Fibroblast of lung (primary cell): Measurements from ENCODE around the gene GZMB. TPM values are rescaled to one million over a fixed set of nuclear protein-coding genes. Genes with fewer than 3 reads are reported as not detected.

ENCODE experiments used
- DNase-seq, 2 donors: peaks; one replicate each; pipeline versions ENCODE4 v3.0.0 to v3.0.0-alpha.2; 2010; ENCODE audit warnings: low read depth in 2 of 2
- H2AFZ ChIP-seq: 2 replicates; pipeline ENCODE4 v1.5.1; 2012; ENCODE audit warnings: low read length, control low read depth, inconsistent platforms
- H3K27ac ChIP-seq: 2 replicates; pipeline ENCODE4 v1.5.1; 2011; ENCODE audit warnings: low read length, control low read depth; ENCODE audit not compliant: insufficient read depth
- H3K27me3 ChIP-seq: 2 replicates; pipeline ENCODE4 v1.5.1; 2011; ENCODE audit warnings: mild to moderate bottlenecking, low read length; ENCODE audit not compliant: control insufficient read depth, insufficient read depth
- H3K36me3 ChIP-seq: 2 replicates; pipeline ENCODE4 v1.5.1; 2011; ENCODE audit warnings: low read length; ENCODE audit not compliant: control insufficient read depth, insufficient read depth
- H3K4me1 ChIP-seq: 2 replicates; pipeline ENCODE4 v1.5.1; 2011; ENCODE audit warnings: low read length; ENCODE audit not compliant: control insufficient read depth, insufficient read depth; ENCODE audit errors: extremely low read depth
- H3K4me2 ChIP-seq: 2 replicates; pipeline ENCODE4 v1.5.1; 2011; ENCODE audit warnings: low read length, control low read depth; ENCODE audit not compliant: insufficient read depth; ENCODE audit errors: extremely low read depth
- H3K4me3 ChIP-seq, 4 experiments: fragments of 200-600 bp in 1 of 4; sonication (generic) in 1 of 4; replicated peaks in 1 of 4; 2 replicates each; pipeline ENCODE4 v1.5.1; 2011 to 2016; ENCODE audit warnings: low read length in 4 of 4, low read depth in 3 of 4, mild to moderate bottlenecking in 3 of 4, control low read depth in 2 of 4, inconsistent platforms in 1 of 4, mixed read lengths in 1 of 4; ENCODE audit not compliant: insufficient read depth in 1 of 4; ENCODE audit errors: control extremely low read depth in 1 of 4
- H3K79me2 ChIP-seq: 2 replicates; pipeline ENCODE4 v1.5.1; 2012; ENCODE audit warnings: mild to moderate bottlenecking, low read length, inconsistent platforms; ENCODE audit not compliant: control insufficient read depth, insufficient read depth
- H3K9ac ChIP-seq: 2 replicates; pipeline ENCODE4 v1.5.1; 2011; ENCODE audit warnings: mild to moderate bottlenecking, low read length, control low read depth; ENCODE audit not compliant: insufficient read depth
- H3K9me3 ChIP-seq: 2 replicates; pipeline ENCODE4 v1.5.1; 2012; ENCODE audit warnings: low read depth, low read length; ENCODE audit not compliant: control insufficient read depth, insufficient read depth
- H4K20me1 ChIP-seq: 2 replicates; pipeline ENCODE4 v1.5.1; 2011; ENCODE audit warnings: low read length; ENCODE audit not compliant: control insufficient read depth, insufficient read depth; ENCODE audit errors: extremely low read depth
- EZH2 ChIP-seq: IDR thresholded peaks from 2 replicates; pipeline ENCODE4 v1.5.1; 2012; ENCODE audit warnings: low read length, control low read depth, mild to moderate bottlenecking; ENCODE audit errors: missing control alignments
- polyA plus RNA-seq, 2 donors: library from polyadenylated mRNA; depleted of rRNA in 1 of 2; stranded (reverse) in 1 of 2; unstranded in 1 of 2; fragments of >200 nt; gene quantifications; 2 replicates each; pipeline ENCODE4 v1.2.1, GENCODE V29; 2011 to 2012; ENCODE audit warnings: missing spikeins in 1 of 2
- total RNA-seq: library from RNA; depleted of rRNA; stranded (reverse); fragments of >200 nt; gene quantifications from 2 replicates; pipeline ENCODE4 v1.2.1, GENCODE V29; 2014
- TF ChIP-seq, protein P1 (sequence below), 2 donors: IDR thresholded peaks in 1 of 2; conservative IDR thresholded peaks in 1 of 2; 1 replicate in 1 of 2; 2 replicates in 1 of 2; pipeline ENCODE4 v1.5.1; 2011 to 2012; ENCODE audit warnings: low read length in 2 of 2, control low read depth in 1 of 2, inconsistent platforms in 1 of 2, low read depth in 1 of 2, mild to moderate bottlenecking in 1 of 2

GZMB gene
- total and polyA plus RNA-seq, 2 donors (not counting 1 experiment from before 2014, with no cell fraction given) = not detected

DNA sequence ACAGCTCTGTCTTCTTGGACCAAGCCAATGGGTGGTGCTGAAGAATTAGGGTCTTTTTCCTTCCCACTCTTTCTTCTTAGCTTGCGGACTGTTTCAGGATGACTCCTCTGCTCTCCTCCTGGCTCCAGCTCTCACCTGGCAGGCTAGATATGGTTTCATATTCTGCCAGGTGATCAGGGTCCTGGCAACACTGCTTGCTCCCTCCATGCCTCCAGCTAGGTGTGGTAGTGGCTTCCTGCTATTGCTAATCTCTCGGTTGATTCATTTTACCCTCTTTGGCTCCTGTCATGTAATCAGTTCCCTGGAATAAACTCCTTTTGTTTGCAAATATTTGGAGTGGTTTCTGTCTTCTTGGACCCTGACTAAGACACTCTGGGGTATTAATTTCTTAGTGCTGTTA is 20.2 kb downstream of the GZMB start:
- TF ChIP-seq EZH2 = no peak
- TF ChIP-seq, protein P1, sequence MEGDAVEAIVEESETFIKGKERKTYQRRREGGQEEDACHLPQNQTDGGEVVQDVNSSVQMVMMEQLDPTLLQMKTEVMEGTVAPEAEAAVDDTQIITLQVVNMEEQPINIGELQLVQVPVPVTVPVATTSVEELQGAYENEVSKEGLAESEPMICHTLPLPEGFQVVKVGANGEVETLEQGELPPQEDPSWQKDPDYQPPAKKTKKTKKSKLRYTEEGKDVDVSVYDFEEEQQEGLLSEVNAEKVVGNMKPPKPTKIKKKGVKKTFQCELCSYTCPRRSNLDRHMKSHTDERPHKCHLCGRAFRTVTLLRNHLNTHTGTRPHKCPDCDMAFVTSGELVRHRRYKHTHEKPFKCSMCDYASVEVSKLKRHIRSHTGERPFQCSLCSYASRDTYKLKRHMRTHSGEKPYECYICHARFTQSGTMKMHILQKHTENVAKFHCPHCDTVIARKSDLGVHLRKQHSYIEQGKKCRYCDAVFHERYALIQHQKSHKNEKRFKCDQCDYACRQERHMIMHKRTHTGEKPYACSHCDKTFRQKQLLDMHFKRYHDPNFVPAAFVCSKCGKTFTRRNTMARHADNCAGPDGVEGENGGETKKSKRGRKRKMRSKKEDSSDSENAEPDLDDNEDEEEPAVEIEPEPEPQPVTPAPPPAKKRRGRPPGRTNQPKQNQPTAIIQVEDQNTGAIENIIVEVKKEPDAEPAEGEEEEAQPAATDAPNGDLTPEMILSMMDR (conservative IDR thresholded peaks at IDR 0.05 in 1 of 2, IDR thresholded peaks at IDR 0.05 in 1 of 2; ENCODE audit: low read depth in 1 of 2, low read length in 2 of 2) = no peak
- no peak for DNase-seq
- H3K27ac ChIP-seq = no peak overlapping the region

GRCh38 chr14:24613241-24613640 is 20.7 kb downstream of the GZMB start:
- no peak for DNase-seq
- H3K79me2 ChIP-seq = no peaks in the 10 kb centered on the region
- H3K27me3 ChIP-seq = no peaks in the 10 kb centered on the region
- H3K9ac ChIP-seq = no peak overlapping the region
- H2AFZ ChIP-seq = no peak overlapping the region
- H3K4me2 ChIP-seq = no peak overlapping the region
- H3K9me3 ChIP-seq = no peaks in the 10 kb centered on the region
- no peaks in the 10 kb centered on the region for H3K36me3 ChIP-seq
- TF ChIP-seq, protein P1 (conservative IDR thresholded peaks at IDR 0.05 in 1 of 2, IDR thresholded peaks at IDR 0.05 in 1 of 2; ENCODE audit: low read depth in 1 of 2, low read length in 2 of 2) = no peak
- no peak for TF ChIP-seq EZH2
- H4K20me1 ChIP-seq = no peaks in the 10 kb centered on the region
- H3K4me3 ChIP-seq = no peak overlapping the region
- H3K4me1 ChIP-seq = no peaks in the 10 kb centered on the region
- H3K27ac ChIP-seq = no peak overlapping the region

More for the DNA sequence above, 20.2 kb downstream of the GZMB start:
- no peaks in the 10 kb centered on the region for H3K79me2 ChIP-seq
- no peaks in the 10 kb centered on the region for H3K4me1 ChIP-seq
- no peak overlapping the region for H3K4me2 ChIP-seq
- H3K9ac ChIP-seq = no peak overlapping the region
- H3K4me3 ChIP-seq = no peak overlapping the region
- no peaks in the 10 kb centered on the region for H3K27me3 ChIP-seq
- H2AFZ ChIP-seq = no peak overlapping the region
- no peaks in the 10 kb centered on the region for H3K36me3 ChIP-seq
- no peaks in the 10 kb centered on the region for H4K20me1 ChIP-seq
- H3K9me3 ChIP-seq = no peaks in the 10 kb centered on the region

- TF ChIP-seq, protein P1 (conservative IDR thresholded peaks at IDR 0.05 in 1 of 2, IDR thresholded peaks at IDR 0.05 in 1 of 2; ENCODE audit: low read depth in 1 of 2, low read length in 2 of 2) = no peak
- no peak for TF ChIP-seq EZH2
- no peaks in the 10 kb centered on the region for H3K9me3 ChIP-seq
- no peaks in the 10 kb centered on the region for H3K27me3 ChIP-seq
- no peak overlapping the region for H3K27ac ChIP-seq
- no peaks in the 10 kb centered on the region for H3K4me1 ChIP-seq
- H3K79me2 ChIP-seq = no peaks in the 10 kb centered on the region
- H4K20me1 ChIP-seq = no peaks in the 10 kb centered on the region
- no peaks in the 10 kb centered on the region for H3K36me3 ChIP-seq
- H3K4me2 ChIP-seq = no peak overlapping the region
- no peak overlapping the region for H3K9ac ChIP-seq
- H2AFZ ChIP-seq = no peak overlapping the region
- H3K4me3 ChIP-seq = no peak overlapping the region
- DNase-seq = no peak
Observed at GRCh38 chr14:24612196-24612595, 21.8 kb downstream of the GZMB start.
